Right cardiac atrium (tissue), 5 donors: ENCODE measurements around the gene CD7. TPM values are rescaled to one million over a fixed set of nuclear protein-coding genes. Genes with fewer than 3 reads are reported as not detected.

Source experiments
- ATAC-seq, 2 donors: fragments of 200-7000 bp; cut with Tn5 transposase; one replicate each; pipeline versions ENCODE4 v1.8.0 to v1.9.1; 2020; ENCODE audit warnings: moderate library complexity in 2 of 2, mild to moderate bottlenecking in 1 of 2
- DNase-seq, 3 donors: peaks; one replicate each; pipeline ENCODE4 v3.0.0-alpha.2; 2020
- H3K27ac ChIP-seq: one replicate; pipeline ENCODE4 v1.5.1; 2013; ENCODE audit warnings: mild to moderate bottlenecking, low read length, control low read depth, moderate library complexity
- H3K27me3 ChIP-seq: one replicate; pipeline ENCODE4 v1.6.1; 2013; ENCODE audit not compliant: control insufficient read depth, insufficient read depth
- H3K4me1 ChIP-seq: one replicate; pipeline ENCODE4 v1.6.1; 2013; ENCODE audit warnings: low read length; ENCODE audit not compliant: control insufficient read depth, insufficient read depth
- H3K4me3 ChIP-seq: one replicate; pipeline ENCODE4 v1.5.1; 2013; ENCODE audit warnings: low read length, control low read depth
- H3K9me3 ChIP-seq: one replicate; pipeline ENCODE4 v1.6.1; 2013; ENCODE audit warnings: low read length; ENCODE audit not compliant: control insufficient read depth
- WGBS: extraction: QIAGEN DNeasy Blood & Tissue Kit; methylation state at CpG from one replicate; pipeline ENCODE4 v1.1.7; 2013; 5-methylcytosine and 5-hydroxymethylcytosine counted together
- intact Hi-C, 4 donors: fragments of 100-400 bp; cut with DNase I; formaldehyde crosslinking; loops; one replicate each; pipeline versions ENCODE4 v1.11.0 to v1.14.0; 2022 to 2023
- polyA plus RNA-seq: library from polyadenylated mRNA; stranded (reverse); fragments of 200-250 nt; gene quantifications from one replicate; pipeline ENCODE4 v1.2.3, GENCODE V29; 2013
- total RNA-seq, 4 donors: library from RNA; stranded (reverse); fragmentation: NEBNext Ultra II Directional; extraction: Animal tissue kit (Norgen Biotek cat#: 25700); gene quantifications; one replicate each; pipeline ENCODE4 v1.2.1, GENCODE V29; 2021
- donor health status: healthy with polysubstance abuse.
- donor health status: DM: no; HTN: yes; CAD: no.
- donor health status: DM: no; HTN: no; CAD: no.
- donor health status: DM: no; HTN: yes; CAD: no; lungs with severe emphysema.
- donor health status: DM: yes; HTN: yes; CAD: no.

The CD7 gene
- total and polyA plus RNA-seq, 5 donors: 0.31 to 1.4 (median 0.56) TPM

DNA sequence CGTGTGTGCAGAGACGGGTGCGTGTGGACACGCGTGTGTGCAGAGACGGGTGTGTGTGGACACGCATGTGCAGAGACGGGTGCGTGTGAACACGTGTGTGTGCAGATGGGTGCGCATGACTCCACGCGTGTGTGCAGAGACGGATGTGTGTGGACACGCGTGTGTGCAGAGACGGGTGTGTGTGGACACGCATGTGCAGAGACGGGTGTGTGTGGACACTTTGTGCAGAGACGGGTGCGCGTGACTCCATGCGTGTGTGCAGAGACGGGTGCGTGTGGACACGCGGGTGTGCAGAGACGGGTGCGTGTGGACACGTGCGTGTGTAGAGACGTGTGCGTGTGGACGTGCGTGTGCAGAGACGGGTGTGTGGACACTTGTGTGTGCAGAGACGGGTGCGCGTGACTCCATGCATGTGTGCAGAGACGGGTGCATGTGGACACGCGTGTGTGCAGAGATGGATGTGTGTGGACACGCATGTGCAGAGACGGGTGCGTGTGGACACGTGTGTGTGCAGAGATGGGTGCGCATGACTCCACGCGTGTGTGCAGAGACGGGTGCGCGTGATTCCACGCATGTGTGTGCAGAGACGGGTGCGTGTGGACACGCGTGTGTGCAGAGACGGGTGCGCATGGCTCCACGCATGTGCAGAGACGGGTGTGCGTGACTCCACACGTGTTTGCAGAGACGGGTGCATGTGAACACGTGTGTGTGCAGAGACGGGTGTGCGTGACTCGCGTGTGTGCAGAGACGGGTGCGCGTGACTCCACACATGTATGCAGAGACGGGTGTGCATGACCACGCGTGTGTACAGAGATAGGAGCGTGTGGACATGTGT lies 1.6 kb upstream of the CD7 start:
- Histone ChIP-seq H3K27ac (no peak overlapping the region), H3K4me3 (no peak overlapping the region), H3K4me1 (no peaks in the 10 kb centered on the region), H3K27me3 (no peaks in the 10 kb centered on the region), H3K9me3 (no peaks in the 10 kb centered on the region)
- ATAC-seq (no peak), DNase-seq (peak in 2 of 3 donors; percentile 53 to 55)
- intact Hi-C loops: no loop called here
- 96% methylated on average over 76 of the region's 76 CpGs for WGBS

GRCh38 chr17:82318169-82318498 lies 726 bp upstream of the CD7 start:
- intact Hi-C loops: no loop called here
- Histone ChIP-seq H3K27me3 (no peaks in the 10 kb centered on the region), H3K4me3 (no peak overlapping the region)

DNA sequence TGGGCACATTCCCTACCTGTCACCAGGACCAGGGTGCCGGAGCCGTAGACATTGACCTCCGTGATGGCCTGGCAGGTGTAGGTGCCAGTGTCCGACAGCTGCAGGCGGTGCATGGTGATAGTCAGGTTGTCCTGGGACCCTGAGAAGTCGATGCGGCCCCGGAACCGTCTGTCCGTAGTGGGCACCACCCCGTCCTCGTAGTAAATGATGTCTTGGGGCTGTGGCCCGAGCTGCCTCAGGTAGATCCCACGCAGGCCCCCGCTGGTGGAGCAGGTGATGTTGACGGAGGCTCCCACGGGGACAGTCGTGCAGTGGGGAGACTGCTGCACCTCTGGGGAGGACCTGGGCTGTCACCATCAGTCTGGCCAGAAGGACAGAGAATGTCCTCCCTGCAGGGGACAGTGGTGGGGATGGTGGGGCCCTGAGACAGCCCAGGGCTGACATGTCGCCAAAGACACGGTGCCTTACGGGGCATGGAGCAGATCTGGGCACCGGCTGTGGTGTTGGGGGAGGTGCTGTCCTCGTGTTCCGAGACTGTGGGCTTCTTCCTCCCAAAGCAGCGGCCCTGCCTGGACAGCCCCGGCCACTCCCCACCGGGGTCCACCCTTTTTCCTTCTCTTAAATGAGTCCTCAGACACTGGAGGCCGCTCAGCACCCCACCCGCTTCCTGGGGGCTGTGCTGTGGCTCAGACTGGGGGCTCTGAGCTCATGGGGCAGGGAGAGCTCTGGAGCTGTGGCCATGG lies 586 bp downstream of the CD7 start:
- Histone ChIP-seq H3K4me1 (no peaks in the 10 kb centered on the region), H3K27ac (no peak overlapping the region), H3K9me3 (no peaks in the 10 kb centered on the region), H3K27me3 (no peaks in the 10 kb centered on the region), H3K4me3 (no peak overlapping the region)
- 71% methylated on average over 29 of the region's 29 CpGs for WGBS
- DNase-seq: peak in 2 of 3 donors; percentile 44 to 52
- intact Hi-C loops: no loop called here
- no peak for ATAC-seq

More at GRCh38 chr17:82318169-82318498, 726 bp upstream of the CD7 start:
- 97% methylated on average over 20 of the region's 20 CpGs for WGBS
- Histone ChIP-seq H3K27ac (no peak overlapping the region), H3K4me1 (no peaks in the 10 kb centered on the region), H3K9me3 (no peaks in the 10 kb centered on the region)
- DNase-seq (peak in 1 of 3 donors; percentile 53), ATAC-seq (no peak)

- Histone ChIP-seq H3K27ac (no peak overlapping the region), H3K9me3 (no peaks in the 10 kb centered on the region), H3K27me3 (no peaks in the 10 kb centered on the region), H3K4me3 (no peak overlapping the region), H3K4me1 (no peaks in the 10 kb centered on the region)
- intact Hi-C loops: no loop called here
- ATAC-seq (peak; percentile 17 to 25), DNase-seq (peak in 2 of 3 donors; percentile 57 to 63)
- 24% methylated on average over 36 of the region's 36 CpGs for WGBS
These were observed 1.6 kb downstream of the CD7 start for GRCh38 chr17:82315703-82316358.

DNA sequence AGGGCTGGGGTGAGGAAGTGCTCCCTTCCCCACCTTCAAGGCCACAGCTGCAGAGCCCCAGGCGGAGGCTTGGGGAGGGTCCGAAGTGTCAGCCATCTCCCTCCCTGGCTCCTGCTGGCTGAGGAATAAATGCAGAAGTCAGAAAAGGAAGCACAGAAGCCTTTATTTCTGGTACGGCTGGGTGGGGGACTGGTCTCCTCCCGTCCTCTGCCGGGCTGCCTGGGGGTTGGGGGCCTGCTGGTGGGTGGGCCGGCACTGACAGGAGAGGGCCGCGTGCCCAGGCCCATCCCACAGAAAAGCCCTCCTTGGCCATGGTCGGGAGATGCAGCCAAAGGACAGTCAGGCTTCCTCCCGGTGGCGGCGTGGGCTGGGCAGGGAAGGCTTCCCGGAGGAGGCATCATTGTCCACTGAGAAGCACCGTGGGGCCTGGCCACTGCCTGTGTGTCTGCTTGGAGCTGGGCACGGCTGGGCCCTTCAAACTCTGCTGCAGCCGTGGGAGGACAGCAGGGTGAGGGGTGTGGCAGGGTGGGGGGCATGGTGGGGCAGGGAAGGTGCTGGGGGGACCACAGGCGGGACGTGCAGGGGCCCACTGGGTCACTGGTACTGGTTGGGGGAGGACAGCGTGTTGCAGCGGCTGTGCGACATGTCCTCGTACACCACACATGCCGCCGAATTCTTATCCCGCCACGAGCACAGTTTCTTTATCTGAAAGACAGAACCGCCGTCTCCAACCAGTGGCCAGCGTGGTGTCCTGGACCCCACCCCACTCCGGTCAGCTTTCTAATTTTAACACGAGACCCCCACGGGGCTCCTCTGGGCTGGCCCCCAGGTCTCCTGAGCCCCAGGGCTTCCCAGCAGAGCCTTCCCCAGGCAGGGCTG lies 2.4 kb downstream of the CD7 start:
- no peak for DNase-seq
- no peaks in the 10 kb centered on the region for H3K4me1 ChIP-seq
- WGBS: 34% methylated on average over 32 of the region's 32 CpGs
- no peaks in the 10 kb centered on the region for H3K27me3 ChIP-seq
- no peaks in the 10 kb centered on the region for H3K9me3 ChIP-seq
- no peak overlapping the region for H3K27ac ChIP-seq
- H3K4me3 ChIP-seq: no peak overlapping the region
- ATAC-seq: peak in 1 of 2 donors; percentile 10
- intact Hi-C loops: no loop called here

DNA sequence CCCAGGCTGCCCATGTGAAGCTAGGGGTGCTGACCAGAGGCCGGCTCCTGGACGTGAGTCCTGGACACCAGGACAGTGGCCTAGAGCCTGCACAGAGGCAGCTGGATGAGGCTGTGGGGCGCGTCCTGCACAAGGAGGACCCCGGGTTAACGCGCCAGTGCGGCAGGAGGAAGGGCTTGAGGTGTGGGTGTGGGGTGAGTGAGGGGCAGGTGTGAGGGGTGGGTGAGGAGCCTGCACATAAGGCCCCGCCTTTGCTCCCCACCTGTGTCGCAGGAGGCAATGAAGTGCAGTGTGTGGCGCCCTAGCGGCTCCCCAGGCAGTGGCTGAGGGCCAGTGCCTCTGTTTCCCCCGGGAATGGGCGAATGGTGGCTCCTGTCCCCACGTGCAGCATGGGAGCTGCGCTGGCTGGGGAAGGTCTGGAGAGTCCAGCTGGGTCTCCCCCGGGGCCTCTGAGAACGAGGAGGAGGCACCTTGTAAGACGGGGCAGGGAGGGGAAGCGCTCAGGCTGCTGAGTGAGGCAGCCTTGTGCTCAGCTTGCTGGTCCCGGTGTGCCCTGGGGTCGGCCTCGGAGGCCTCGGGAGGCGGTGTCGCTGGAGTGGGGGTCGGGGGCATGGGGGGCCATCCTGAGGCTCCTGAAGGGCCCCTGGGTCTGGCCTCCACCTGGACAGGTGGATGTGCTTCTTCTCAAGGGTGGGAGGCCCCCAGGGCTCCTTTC lies 3.2 kb downstream of the CD7 start:
- DNase-seq (peak in 1 of 3 donors; percentile 54), ATAC-seq (no peak)
- intact Hi-C loops: no loop called here
- no peaks in the 10 kb centered on the region for H3K9me3 ChIP-seq
- H3K27me3 ChIP-seq: no peaks in the 10 kb centered on the region
- H3K27ac ChIP-seq: no peak overlapping the region
- 75% methylated on average over 27 of the region's 27 CpGs for WGBS
- no peaks in the 10 kb centered on the region for H3K4me1 ChIP-seq
- H3K4me3 ChIP-seq: no peak overlapping the region

GRCh38 chr17:82313195-82314011 lies 4.0 kb downstream of the CD7 start:
- Histone ChIP-seq H3K27me3 (no peaks in the 10 kb centered on the region), H3K27ac (no peak overlapping the region), H3K4me3 (no peak overlapping the region), H3K9me3 (no peaks in the 10 kb centered on the region), H3K4me1 (no peaks in the 10 kb centered on the region)
- DNase-seq (peak in 1 of 3 donors; percentile 12), ATAC-seq (no peak)
- intact Hi-C loops: no loop called here
- 81% methylated on average over 28 of the region's 28 CpGs for WGBS

- H3K27ac ChIP-seq: no peak overlapping the region
- H3K9me3 ChIP-seq: no peaks in the 10 kb centered on the region
- no peaks in the 10 kb centered on the region for H3K4me1 ChIP-seq
- intact Hi-C loops: no loop called here
- DNase-seq (peak in 1 of 3 donors; percentile 10), ATAC-seq (no peak)
- WGBS: 90% methylated on average over 13 of the region's 13 CpGs
- no peaks in the 10 kb centered on the region for H3K27me3 ChIP-seq
- H3K4me3 ChIP-seq: no peak overlapping the region
These were observed 5.4 kb downstream of the CD7 start for GRCh38 chr17:82311971-82312370.

DNA sequence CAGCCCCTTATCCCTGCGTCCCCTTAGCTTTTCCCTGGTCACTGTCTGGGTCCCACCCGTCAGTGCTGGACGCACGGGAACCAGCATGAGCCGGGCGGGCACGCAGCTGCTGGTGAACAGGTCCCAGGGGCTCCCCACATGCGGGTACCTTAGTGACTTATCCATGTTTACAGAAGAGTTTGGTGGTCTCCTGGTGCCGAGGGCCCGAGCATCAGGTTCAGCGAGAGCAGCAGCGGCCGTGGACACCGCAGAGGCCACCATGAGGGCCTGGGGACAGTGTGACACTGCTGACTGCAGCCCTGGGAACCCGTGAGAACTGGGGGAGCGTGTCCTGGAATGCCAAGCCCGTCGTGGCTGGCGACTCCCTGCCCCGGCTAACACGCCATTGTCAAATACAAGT lies 6.5 kb downstream of the CD7 start:
- Histone ChIP-seq H3K27me3 (no peaks in the 10 kb centered on the region), H3K4me3 (no peak overlapping the region), H3K4me1 (no peaks in the 10 kb centered on the region), H3K9me3 (no peaks in the 10 kb centered on the region), H3K27ac (no peak overlapping the region)
- intact Hi-C loops: no loop called here
- WGBS: 83% methylated on average over 21 of the region's 21 CpGs
- ATAC-seq (no peak), DNase-seq (peak in 1 of 3 donors; percentile 19)
